ENCODE results near the gene ATXN1.

The ATXN1 gene

DNA sequence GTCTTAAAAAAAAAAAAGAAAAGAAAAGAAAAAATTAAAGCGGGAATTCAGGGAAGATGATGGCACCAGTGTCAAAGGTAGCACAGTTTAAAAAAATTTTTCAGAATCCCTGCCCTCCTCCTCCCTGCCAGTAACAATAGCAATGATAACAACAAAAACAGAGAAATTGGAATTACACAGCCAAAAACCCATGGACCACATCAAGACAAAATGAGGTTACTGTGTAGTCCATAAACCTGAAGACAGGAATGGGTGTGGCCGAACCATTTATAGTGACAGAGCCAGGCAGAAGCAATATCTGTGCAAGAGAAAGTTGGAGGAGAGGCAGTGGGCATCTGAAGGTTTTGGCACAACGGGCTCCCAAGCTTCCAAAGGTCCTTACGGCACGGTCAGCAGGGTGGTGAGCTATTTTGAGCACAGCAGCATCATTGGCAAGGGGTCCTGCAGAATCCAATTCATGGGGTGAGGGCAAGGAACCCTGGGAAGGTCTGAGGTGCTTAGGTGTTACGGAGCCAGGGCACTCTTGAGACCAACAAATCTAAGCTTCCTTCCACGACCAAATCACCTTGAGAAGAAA lies 320.5 kb downstream of the ATXN1 start:
- TF ChIP-seq, protein P1, sequence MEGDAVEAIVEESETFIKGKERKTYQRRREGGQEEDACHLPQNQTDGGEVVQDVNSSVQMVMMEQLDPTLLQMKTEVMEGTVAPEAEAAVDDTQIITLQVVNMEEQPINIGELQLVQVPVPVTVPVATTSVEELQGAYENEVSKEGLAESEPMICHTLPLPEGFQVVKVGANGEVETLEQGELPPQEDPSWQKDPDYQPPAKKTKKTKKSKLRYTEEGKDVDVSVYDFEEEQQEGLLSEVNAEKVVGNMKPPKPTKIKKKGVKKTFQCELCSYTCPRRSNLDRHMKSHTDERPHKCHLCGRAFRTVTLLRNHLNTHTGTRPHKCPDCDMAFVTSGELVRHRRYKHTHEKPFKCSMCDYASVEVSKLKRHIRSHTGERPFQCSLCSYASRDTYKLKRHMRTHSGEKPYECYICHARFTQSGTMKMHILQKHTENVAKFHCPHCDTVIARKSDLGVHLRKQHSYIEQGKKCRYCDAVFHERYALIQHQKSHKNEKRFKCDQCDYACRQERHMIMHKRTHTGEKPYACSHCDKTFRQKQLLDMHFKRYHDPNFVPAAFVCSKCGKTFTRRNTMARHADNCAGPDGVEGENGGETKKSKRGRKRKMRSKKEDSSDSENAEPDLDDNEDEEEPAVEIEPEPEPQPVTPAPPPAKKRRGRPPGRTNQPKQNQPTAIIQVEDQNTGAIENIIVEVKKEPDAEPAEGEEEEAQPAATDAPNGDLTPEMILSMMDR (IDR thresholded peaks at IDR 0.05; ENCODE audit: borderline replicate concordance, insufficient read depth, low read depth, low read length) = no peak
- no peak overlapping the region for H3K4me3 ChIP-seq (ENCODE audit: low read depth, low read length)

DNA sequence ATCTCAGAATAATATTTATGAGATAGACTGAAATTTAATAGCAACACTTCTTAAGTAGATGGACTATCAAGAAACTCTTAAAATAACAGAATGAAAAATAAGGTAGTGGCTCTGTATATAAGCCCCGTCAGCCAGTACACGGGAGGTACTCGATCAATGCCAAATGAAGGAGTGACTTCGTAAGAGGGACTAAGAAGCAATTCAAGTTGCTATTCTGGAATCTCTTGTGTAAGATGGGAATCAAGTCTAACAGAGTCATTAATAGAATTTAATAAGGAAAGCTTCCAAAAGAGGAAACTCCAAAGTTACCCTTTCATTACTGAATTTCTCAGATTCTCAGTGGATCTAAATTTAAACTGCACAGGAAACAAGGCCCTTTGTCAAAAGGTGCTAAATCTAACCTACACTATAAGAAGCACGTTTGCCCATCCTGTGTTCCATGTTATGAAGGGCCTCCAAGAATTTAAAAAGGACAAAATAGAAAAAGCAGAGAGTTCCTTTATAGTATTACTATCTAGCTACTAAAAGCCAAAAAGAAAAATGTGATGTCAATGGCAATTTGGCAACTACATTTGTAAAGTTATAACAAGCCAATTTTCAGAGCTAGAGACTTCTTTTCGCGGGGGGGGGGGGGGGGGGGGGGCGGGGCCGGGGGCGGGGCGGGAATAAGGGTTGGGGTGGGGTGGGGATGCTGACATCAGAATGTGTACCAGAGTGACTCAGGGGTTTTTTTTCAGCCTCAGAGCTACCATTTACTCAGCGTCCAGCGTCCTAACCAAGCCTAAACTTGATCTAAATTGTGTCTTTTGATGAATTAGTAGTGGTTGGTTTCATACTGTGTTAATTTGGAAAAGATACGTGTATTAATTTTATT lies 322.3 kb downstream of the ATXN1 start:
- H3K4me3 ChIP-seq (ENCODE audit: low read depth, low read length) = no peak overlapping the region
- TF ChIP-seq, protein P1 (IDR thresholded peaks at IDR 0.05; ENCODE audit: borderline replicate concordance, insufficient read depth, low read depth, low read length) = no peak

DNA sequence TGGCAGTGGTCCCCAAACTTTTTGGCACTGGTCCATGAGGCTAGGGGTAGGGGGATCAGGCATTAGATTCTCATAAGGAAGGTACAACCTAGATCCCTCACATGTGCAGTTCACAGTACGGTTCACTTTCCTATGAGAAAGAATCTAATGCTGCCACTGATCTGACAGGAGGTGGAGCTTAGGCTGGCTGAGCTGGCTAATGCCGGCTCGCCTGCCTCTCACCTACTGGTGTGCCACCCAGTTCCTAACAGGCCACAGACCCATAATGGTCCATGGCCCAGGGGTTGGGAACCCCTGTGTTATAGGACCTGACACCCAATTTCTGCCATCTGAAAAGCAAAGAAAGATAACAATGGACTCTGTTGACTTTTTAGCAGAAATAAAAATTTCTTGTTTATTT lies 323.3 kb downstream of the ATXN1 start:
- TF ChIP-seq, protein P1 (IDR thresholded peaks at IDR 0.05; ENCODE audit: borderline replicate concordance, insufficient read depth, low read depth, low read length) = no peak
- H3K4me3 ChIP-seq (ENCODE audit: low read depth, low read length) = no peak overlapping the region

DNA sequence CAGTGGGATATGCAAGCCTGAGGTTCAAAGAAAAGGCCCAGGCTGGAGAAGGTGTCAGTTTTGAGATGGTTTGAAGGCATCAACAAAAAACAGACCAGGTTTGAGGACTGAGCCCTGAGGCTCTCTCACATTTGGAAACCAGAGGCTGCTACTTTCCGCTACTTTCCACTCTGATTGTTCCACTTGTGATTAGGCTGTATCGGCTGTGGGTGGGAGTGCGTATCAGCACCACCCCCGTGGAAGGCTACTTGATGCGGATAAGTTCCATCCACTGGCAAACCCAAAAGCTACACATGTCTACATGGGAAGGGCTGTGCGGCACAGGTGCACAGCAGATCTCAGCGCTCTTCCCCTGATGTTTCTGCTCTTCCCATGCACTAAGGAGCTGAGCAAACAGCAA lies 324.2 kb downstream of the ATXN1 start:
- TF ChIP-seq, protein P1 (IDR thresholded peaks at IDR 0.05; ENCODE audit: borderline replicate concordance, insufficient read depth, low read depth, low read length) = no peak
- no peak overlapping the region for H3K4me3 ChIP-seq (ENCODE audit: low read depth, low read length)

DNA sequence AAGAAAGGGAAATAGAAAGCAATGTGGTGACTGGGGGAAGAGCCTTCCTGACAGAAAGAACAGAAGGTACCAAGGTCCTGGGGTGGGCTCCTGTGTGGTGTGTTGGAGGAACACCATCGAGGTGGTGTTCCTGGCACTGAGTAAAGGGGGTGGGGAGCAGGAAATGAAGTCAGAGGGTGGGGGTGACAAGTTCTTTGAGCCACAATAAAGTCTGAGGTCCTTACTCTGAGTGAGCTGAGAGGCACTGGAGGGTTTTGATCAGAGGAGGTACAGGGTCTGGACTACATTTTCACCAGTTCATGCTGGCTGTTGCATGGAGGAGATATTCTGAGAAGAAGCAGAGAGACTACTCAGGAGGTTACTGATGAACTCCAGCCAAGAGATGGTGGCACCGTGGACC lies 324.7 kb downstream of the ATXN1 start:
- no peak overlapping the region for H3K4me3 ChIP-seq (ENCODE audit: low read depth, low read length)
- TF ChIP-seq, protein P1 (IDR thresholded peaks at IDR 0.05; ENCODE audit: borderline replicate concordance, insufficient read depth, low read depth, low read length) = no peak

DNA sequence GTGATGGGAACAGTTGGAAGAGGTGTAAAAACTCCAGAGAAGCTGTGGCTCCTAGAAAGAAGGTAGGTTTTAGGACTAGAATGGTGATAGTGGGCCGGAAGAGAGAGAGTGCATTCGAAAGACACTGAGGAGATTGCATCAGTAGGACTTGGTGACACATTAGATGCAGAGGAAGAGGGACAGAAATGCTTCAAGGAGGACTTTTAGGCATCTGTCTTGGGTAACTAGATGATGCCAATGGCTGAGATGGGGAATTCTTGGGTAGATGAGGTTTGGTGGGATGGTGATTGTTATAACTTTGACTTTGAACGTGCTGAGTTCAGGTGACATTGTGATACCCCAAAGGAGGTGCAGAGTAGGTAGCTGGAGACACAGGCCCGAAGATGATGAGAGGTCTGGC lies 326.4 kb downstream of the ATXN1 start:
- H3K4me3 ChIP-seq (ENCODE audit: low read depth, low read length) = no peak overlapping the region
- TF ChIP-seq, protein P1 (IDR thresholded peaks at IDR 0.05; ENCODE audit: borderline replicate concordance, insufficient read depth, low read depth, low read length) = no peak

Data from GM12875 (cell line).